ENCODE data around the gene FNIP2. TPM values are rescaled to one million over a fixed set of nuclear protein-coding genes. Genes with fewer than 3 reads are reported as not detected.

The FNIP2 gene
- total and polyA plus RNA-seq, 9 of the 15 experiments (the other 6 are each of a cell fraction or from before 2014, with no cell fraction given) = 1.7 to 15.5 (median 8.3) TPM

GRCh38 chr4:158860856-158861255 is 92.0 kb downstream of the FNIP2 start:
- Histone ChIP-seq H3K9ac (ENCODE audit: insufficient read depth in 1 of 2, low read depth in 2 of 2, low read length in 2 of 2) (no peak overlapping the region), H2AFZ (ENCODE audit: low read depth, low read length) (no peak overlapping the region), H3K36me3 (ENCODE audit: control insufficient read depth, insufficient read depth, low read length) (peaks cover 29% of the 10 kb centered on the region; the same call in 2 of the 3 replicates), H3K9me1 (ENCODE audit: control insufficient read depth, insufficient read depth, low read length) (no peaks in the 10 kb centered on the region), H4K20me1 (replicated peaks; ENCODE audit: control insufficient read depth, insufficient read depth, low read length) (no peaks in the 10 kb centered on the region), H3K27ac (ENCODE audit: extremely low read depth, low read depth, low read length) (no peak overlapping the region), H3K4me2 (ENCODE audit: insufficient read depth, low read length) (no peak overlapping the region), H3K27me3 (ENCODE audit: control insufficient read depth in 2 of 2, insufficient read depth in 2 of 2, low read length in 2 of 2) (no peaks in the 10 kb centered on the region), H3K9me3 (replicated peaks; ENCODE audit: control insufficient read depth, insufficient read depth, low read depth, low read length) (no peaks in the 10 kb centered on the region), H3K4me3 (no peak overlapping the region), H3K4me1 (replicated peaks in 1 of 2; ENCODE audit: control insufficient read depth in 2 of 2, insufficient read depth in 2 of 2, low read length in 2 of 2) (no peaks in the 10 kb centered on the region), H3K79me2 (ENCODE audit: control insufficient read depth, insufficient read depth, low read length) (no peaks in the 10 kb centered on the region)
- intact Hi-C loops (cut with micrococcal nuclease) (no loop called here), in situ Hi-C loops (cut with MboI) (loop anchor here (5.0 kb wide), 1 partner anchor 341 kb away; no protein-coding TSS in a partner anchor)
- CTCF ChIA-PET (ENCODE audit: low intra/inter-chr PET ratio) = no interaction called here
- WGBS (ENCODE audit: insufficient coverage, low coverage, missing lambda C conversion rate) = 87% methylated on average over 5 of the region's 5 CpGs
- DNase-seq (ENCODE audit: extremely low read depth in 1 of 4, low spot score in 3 of 4) (no peak), FAIRE-seq (no peak), ATAC-seq (no peak)
- POLR2A ChIA-PET = interaction anchor here (0.9 kb wide), 1 partner anchor 13 kb away, joined by 3 read pairs; no protein-coding TSS in a partner anchor
- BruUV-seq (replicated peaks) = no TSS peak
- TF ChIP-seq POLR2G (IDR thresholded peaks at IDR 0.05; ENCODE audit: low read depth, low read length) (no peak), MTA3 (IDR thresholded peaks at IDR 0.05; ENCODE audit: borderline replicate concordance) (no peak), POLR2B (IDR thresholded peaks at IDR 0.05; ENCODE audit: low read depth, partially characterized antibody) (no peak), FOSL1 (tag; conservative IDR thresholded peaks at IDR 0.05) (no peak), HDAC2 (IDR thresholded peaks at IDR 0.05) (no peak), PHB2 (IDR thresholded peaks at IDR 0.05; ENCODE audit: low read depth) (no peak), HMGN3 (IDR thresholded peaks at IDR 0.05; ENCODE audit: borderline replicate concordance, extremely low read depth, insufficient read length, low read depth, low read length) (no peak), TCF7 (IDR thresholded peaks at IDR 0.05; ENCODE audit: borderline replicate concordance) (no peak), HNRNPH1 (optimal IDR thresholded peaks at IDR 0.05; ENCODE audit: low read depth, low read length) (no peak), KLF13 (tag; IDR thresholded peaks at IDR 0.05; ENCODE audit: borderline replicate concordance, low read depth) (no peak), TAL1 (IDR thresholded peaks at IDR 0.05) (no peak), MED1 (CRISPR knock-in tag; IDR thresholded peaks at IDR 0.05; ENCODE audit: borderline replicate concordance) (no peak), ZNF318 (IDR thresholded peaks at IDR 0.05; ENCODE audit: borderline replicate concordance in 1 of 2, low read depth in 1 of 2) (no peak), LARP7 (IDR thresholded peaks at IDR 0.05) (no peak), ZC3H4 (CRISPR knock-in tag; IDR thresholded peaks at IDR 0.05; ENCODE audit: borderline replicate concordance) (no peak), XRCC3 (IDR thresholded peaks at IDR 0.05) (no peak)

Data from K562 (cell line).